SK-N-SH treated with all-trans-retinoic acid at 6 μM for 48 hours (cell line): ENCODE measurements around the gene VAV3.

ENCODE experiments used
- ARNTL ChIP-seq: fragments of 450-650 bp; formaldehyde crosslinking; IDR thresholded peaks from 2 replicates; pipeline ENCODE4 v1.5.0; 2020; ENCODE audit warnings: low read depth, mild to moderate bottlenecking, moderate library complexity, borderline replicate concordance
- BACH2 ChIP-seq: fragments of 250-450 bp; sonication (Bioruptor Pico); IDR thresholded peaks from 2 replicates; pipeline ENCODE4 v1.9.0; 2021; ENCODE audit warnings: mild to moderate bottlenecking, borderline replicate concordance
- CREB5 ChIP-seq: fragments of 250-450 bp; sonication (Bioruptor Pico); IDR thresholded peaks from 2 replicates; pipeline ENCODE4 v1.5.1; 2020; ENCODE audit warnings: low read depth, mild to moderate bottlenecking, moderate library complexity
- ESRRG ChIP-seq: fragments of 250-450 bp; sonication (Bioruptor Pico); IDR thresholded peaks from 2 replicates; pipeline ENCODE4 v1.6.1; 2021; ENCODE audit warnings: mild to moderate bottlenecking
- OSR1 ChIP-seq: fragments of 250-450 bp; sonication (Bioruptor Pico); IDR thresholded peaks from 2 replicates; pipeline ENCODE4 v1.8.0; 2022; ENCODE audit warnings: moderate library complexity, mild to moderate bottlenecking, inconsistent platforms
- PATZ1 ChIP-seq: fragments of 250-450 bp; sonication (Bioruptor Pico); IDR thresholded peaks from 2 replicates; pipeline ENCODE4 v1.8.0; 2020; ENCODE audit warnings: mild to moderate bottlenecking, moderate library complexity, borderline replicate concordance
- PPARA ChIP-seq: fragments of 250-450 bp; sonication (Bioruptor Pico); IDR thresholded peaks from 2 replicates; pipeline ENCODE4 v1.5.0; 2020; ENCODE audit warnings: mild to moderate bottlenecking, borderline replicate concordance
- RARB ChIP-seq: fragments of 250-450 bp; sonication (Bioruptor Pico); IDR thresholded peaks from 2 replicates; pipeline ENCODE4 v1.8.0; 2021; ENCODE audit warnings: mild to moderate bottlenecking, moderate library complexity
- TCF4 ChIP-seq: fragments of 250-450 bp; sonication (Bioruptor Pico); IDR thresholded peaks from 2 replicates; pipeline ENCODE4 v1.8.0; 2021; ENCODE audit warnings: mild to moderate bottlenecking, moderate library complexity, borderline replicate concordance
- ZFP30 ChIP-seq: fragments of 450-650 bp; formaldehyde crosslinking; IDR thresholded peaks from 2 replicates; pipeline ENCODE4 v1.5.0; 2022; ENCODE audit warnings: mild to moderate bottlenecking, moderate library complexity
- ZNF70 ChIP-seq: fragments of 450-650 bp; formaldehyde crosslinking; IDR thresholded peaks from 2 replicates; pipeline ENCODE4 v1.5.0; 2020; ENCODE audit warnings: mild to moderate bottlenecking, moderate library complexity
- ZNF8 ChIP-seq: fragments of 450-650 bp; formaldehyde crosslinking; IDR thresholded peaks from 2 replicates; pipeline ENCODE4 v1.5.0; 2020; ENCODE audit warnings: mild to moderate bottlenecking, moderate library complexity
- TF ChIP-seq, protein P1 (sequence below): fragments of 250-450 bp; sonication (Bioruptor Pico); IDR thresholded peaks from 2 replicates; pipeline ENCODE4 v1.5.1; 2021; ENCODE audit warnings: mild to moderate bottlenecking, moderate library complexity

- TF ChIP-seq, protein P1, sequence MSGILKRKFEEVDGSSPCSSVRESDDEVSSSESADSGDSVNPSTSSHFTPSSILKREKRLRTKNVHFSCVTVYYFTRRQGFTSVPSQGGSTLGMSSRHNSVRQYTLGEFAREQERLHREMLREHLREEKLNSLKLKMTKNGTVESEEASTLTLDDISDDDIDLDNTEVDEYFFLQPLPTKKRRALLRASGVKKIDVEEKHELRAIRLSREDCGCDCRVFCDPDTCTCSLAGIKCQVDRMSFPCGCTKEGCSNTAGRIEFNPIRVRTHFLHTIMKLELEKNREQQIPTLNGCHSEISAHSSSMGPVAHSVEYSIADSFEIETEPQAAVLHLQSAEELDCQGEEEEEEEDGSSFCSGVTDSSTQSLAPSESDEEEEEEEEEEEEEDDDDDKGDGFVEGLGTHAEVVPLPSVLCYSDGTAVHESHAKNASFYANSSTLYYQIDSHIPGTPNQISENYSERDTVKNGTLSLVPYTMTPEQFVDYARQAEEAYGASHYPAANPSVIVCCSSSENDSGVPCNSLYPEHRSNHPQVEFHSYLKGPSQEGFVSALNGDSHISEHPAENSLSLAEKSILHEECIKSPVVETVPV (CRISPR knock-in tag) = no peak
- TF ChIP-seq ARNTL (CRISPR knock-in tag) = no peak
- TF ChIP-seq ESRRG (CRISPR knock-in tag) = no peak
- TF ChIP-seq ZNF70 (CRISPR knock-in tag) = no peak
- TF ChIP-seq OSR1 (CRISPR knock-in tag) = no peak
- no peak for TF ChIP-seq PATZ1 (CRISPR knock-in tag)
- TF ChIP-seq ZFP30 (CRISPR knock-in tag) = no peak
- TF ChIP-seq RARB (CRISPR knock-in tag) = no peak
- no peak for TF ChIP-seq ZNF8 (CRISPR knock-in tag)
- no peak for TF ChIP-seq CREB5
- no peak for TF ChIP-seq BACH2
- no peak for TF ChIP-seq PPARA
- TF ChIP-seq TCF4 (CRISPR knock-in tag) = no peak
Measured at GRCh38 chr1:107940017-107940577, 24.9 kb downstream of the VAV3 start.
